Left kidney (tissue), 2 donors: Measurements from ENCODE around the gene HPSE. TPM values are rescaled to one million over a fixed set of nuclear protein-coding genes. Genes with fewer than 3 reads are reported as not detected.

ENCODE experiments used
- DNase-seq: peaks from one replicate; pipeline ENCODE4 v3.0.0-alpha.2; 2013
- polyA plus RNA-seq: library from polyadenylated mRNA; unstranded; fragments of 120-200 nt; gene quantifications from one replicate; pipeline ENCODE4 v1.2.1, GENCODE V29; 2013; ENCODE audit not compliant: insufficient read length

Gene HPSE
- polyA plus RNA-seq, 1 donor, result 1.1 TPM

DNA sequence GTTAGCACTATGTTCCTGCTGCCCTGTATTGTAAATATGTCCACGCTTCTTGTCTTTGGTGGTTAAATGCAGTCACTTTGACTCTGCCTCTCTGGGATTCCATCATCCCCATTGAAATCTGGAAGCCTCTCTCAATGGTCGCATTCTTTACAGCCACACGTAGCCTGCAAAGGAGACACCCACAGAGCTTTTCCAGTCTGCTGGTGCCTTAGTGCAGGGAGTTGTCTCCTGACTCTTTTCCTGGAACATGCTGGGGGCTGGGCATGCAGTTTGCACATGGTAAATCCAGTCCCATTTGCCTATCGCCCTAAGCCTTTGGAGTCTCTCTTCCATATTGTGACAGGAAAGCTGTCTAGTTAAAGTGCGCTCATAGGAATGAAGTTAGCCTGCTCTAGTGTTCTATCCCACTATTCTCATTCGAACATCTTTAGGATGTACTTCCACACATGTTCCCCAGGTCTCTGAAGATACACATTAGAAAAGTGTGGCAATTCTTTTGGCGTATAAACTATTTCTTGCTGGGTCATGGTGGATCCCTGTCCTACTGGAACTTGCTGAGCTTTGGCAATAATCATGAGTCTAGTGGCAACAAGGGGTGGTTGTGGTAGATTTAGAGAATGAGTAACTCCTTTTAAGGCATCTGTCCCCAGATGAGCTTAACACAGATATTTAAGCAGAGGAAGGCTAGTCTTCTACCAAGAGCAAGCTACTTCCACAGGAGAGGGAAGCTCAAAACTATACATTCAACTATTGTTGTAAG is 83.8 kb downstream of the HPSE start:
- DNase-seq, result no peak

GRCh38 chr4:83248486-83248885 is 86.2 kb downstream of the HPSE start:
- no peak for DNase-seq

- no peak for DNase-seq
Observed at GRCh38 chr4:83247415-83248357, 87.0 kb downstream of the HPSE start.

Other genes starting within 250 kb of the HPSE start
- gene PLAC8, start 220.1 kb downstream of the HPSE start, polyA plus RNA-seq, result 2.9 TPM
- 14.9 TPM for gene COQ2, start 50.0 kb downstream of the HPSE start, polyA plus RNA-seq
- 17.0 TPM for gene HELQ, start 121.0 kb upstream of the HPSE start, polyA plus RNA-seq
- 65.5 TPM for gene MRPS18C, start 121.2 kb upstream of the HPSE start, polyA plus RNA-seq
- 31.5 TPM for gene ABRAXAS1, start 150.3 kb upstream of the HPSE start, polyA plus RNA-seq
- gene GPAT3, start 201.3 kb upstream of the HPSE start, polyA plus RNA-seq, result 14.5 TPM